Ectodermal cell (in vitro differentiated cells): ENCODE data around the gene OSBPL10.

Source experiments
- H3K27ac ChIP-seq: 2 replicates; pipeline ENCODE4 v1.7.0; 2013; ENCODE audit warnings: mild to moderate bottlenecking, low read depth, low read length; ENCODE audit not compliant: insufficient read depth, poor library complexity, severe bottlenecking
- H3K27me3 ChIP-seq: 2 replicates; pipeline ENCODE4 v1.7.0; 2013; ENCODE audit warnings: mild to moderate bottlenecking, low read length; ENCODE audit not compliant: insufficient read depth, control insufficient read depth, poor library complexity, severe bottlenecking
- H3K36me3 ChIP-seq: one replicate; pipeline ENCODE4 v1.7.0; 2013; ENCODE audit warnings: low read length; ENCODE audit not compliant: control insufficient read depth, insufficient read depth
- H3K4me1 ChIP-seq: one replicate; pipeline ENCODE4 v1.7.0; 2013; ENCODE audit warnings: low read length; ENCODE audit not compliant: control insufficient read depth, insufficient read depth
- H3K4me3 ChIP-seq: 2 replicates; pipeline ENCODE4 v1.7.0; 2013; ENCODE audit warnings: low read depth, low read length, control low read depth; ENCODE audit not compliant: insufficient read depth
- H3K9me3 ChIP-seq: 2 replicates; pipeline ENCODE4 v1.7.0; 2013; ENCODE audit warnings: mild to moderate bottlenecking, low read length, moderate library complexity; ENCODE audit not compliant: control insufficient read depth
- WGBS, 2 experiments: methylation state at CpG; one replicate each; pipeline ENCODE4 v1.1.7; 2013; ENCODE audit warnings: missing lambda C conversion rate in 2 of 2; 5-methylcytosine and 5-hydroxymethylcytosine counted together

OSBPL10 gene

GRCh38 chr3:31725976-31726375, 255.1 kb downstream of the OSBPL10 start:
- Histone ChIP-seq H3K27ac (no peak overlapping the region), H3K4me3 (no peak overlapping the region), H3K27me3 (no peaks in the 10 kb centered on the region), H3K4me1 (no peaks in the 10 kb centered on the region), H3K9me3 (no peaks in the 10 kb centered on the region), H3K36me3 (no peaks in the 10 kb centered on the region)
- WGBS, 2 experiments, result 88 to 94% methylated on average over 4 of the region's 4 CpGs

GRCh38 chr3:31725568-31725967, 255.5 kb downstream of the OSBPL10 start:
- H3K27me3 ChIP-seq, result no peaks in the 10 kb centered on the region
- H3K4me1 ChIP-seq, result no peaks in the 10 kb centered on the region
- H3K9me3 ChIP-seq, result no peaks in the 10 kb centered on the region
- no peak overlapping the region for H3K4me3 ChIP-seq
- 94 to 97% methylated on average over 6 of the region's 6 CpGs for WGBS, 2 experiments
- no peaks in the 10 kb centered on the region for H3K36me3 ChIP-seq
- no peak overlapping the region for H3K27ac ChIP-seq

GRCh38 chr3:31724651-31725050, 256.4 kb downstream of the OSBPL10 start:
- no peak overlapping the region for H3K27ac ChIP-seq
- no peak overlapping the region for H3K4me3 ChIP-seq
- no peaks in the 10 kb centered on the region for H3K4me1 ChIP-seq
- H3K9me3 ChIP-seq, result no peaks in the 10 kb centered on the region
- H3K27me3 ChIP-seq, result no peaks in the 10 kb centered on the region
- 60 to 73% methylated on average over 3 to 4 of the region's 4 CpGs for WGBS, 2 experiments
- H3K36me3 ChIP-seq, result no peaks in the 10 kb centered on the region

GRCh38 chr3:31724116-31724515, 256.9 kb downstream of the OSBPL10 start:
- Histone ChIP-seq H3K4me3 (no peak overlapping the region), H3K9me3 (no peaks in the 10 kb centered on the region), H3K4me1 (no peaks in the 10 kb centered on the region), H3K27ac (no peak overlapping the region), H3K36me3 (no peaks in the 10 kb centered on the region), H3K27me3 (no peaks in the 10 kb centered on the region)
- 26 to 27% methylated on average over 6 of the region's 6 CpGs for WGBS, 2 experiments

GRCh38 chr3:31723701-31724100, 257.4 kb downstream of the OSBPL10 start:
- Histone ChIP-seq H3K27me3 (no peaks in the 10 kb centered on the region), H3K36me3 (no peaks in the 10 kb centered on the region), H3K27ac (no peak overlapping the region), H3K4me1 (no peaks in the 10 kb centered on the region), H3K9me3 (no peaks in the 10 kb centered on the region), H3K4me3 (no peak overlapping the region)
- WGBS, 2 experiments, result 86 to 88% methylated on average over 4 to 5 of the region's 5 CpGs

GRCh38 chr3:31721676-31722075, 259.4 kb downstream of the OSBPL10 start:
- H3K9me3 ChIP-seq, result no peaks in the 10 kb centered on the region
- no peaks in the 10 kb centered on the region for H3K36me3 ChIP-seq
- no peak overlapping the region for H3K4me3 ChIP-seq
- WGBS, 2 experiments, result 94 to 97% methylated on average over 3 of the region's 3 CpGs
- H3K27ac ChIP-seq, result no peak overlapping the region
- no peaks in the 10 kb centered on the region for H3K27me3 ChIP-seq
- no peaks in the 10 kb centered on the region for H3K4me1 ChIP-seq

- no peak overlapping the region for H3K27ac ChIP-seq
- H3K4me3 ChIP-seq, result no peak overlapping the region
- H3K4me1 ChIP-seq, result no peaks in the 10 kb centered on the region
- H3K27me3 ChIP-seq, result no peaks in the 10 kb centered on the region
- 94 to 95% methylated on average over 11 of the region's 11 CpGs for WGBS, 2 experiments
- no peaks in the 10 kb centered on the region for H3K9me3 ChIP-seq
- H3K36me3 ChIP-seq, result no peaks in the 10 kb centered on the region
Measured at GRCh38 chr3:31714495-31715280, 266.4 kb downstream of the OSBPL10 start.

- 93 to 96% methylated on average over 5 of the region's 5 CpGs for WGBS, 2 experiments
- H3K36me3 ChIP-seq, result no peaks in the 10 kb centered on the region
Measured at GRCh38 chr3:31713816-31714215, 267.2 kb downstream of the OSBPL10 start.

GRCh38 chr3:31710123-31710803, 270.8 kb downstream of the OSBPL10 start:
- H3K27ac ChIP-seq, result no peak overlapping the region
- 92 to 94% methylated on average over 6 of the region's 6 CpGs for WGBS, 2 experiments
- H3K4me1 ChIP-seq, result no peaks in the 10 kb centered on the region
- H3K36me3 ChIP-seq, result no peaks in the 10 kb centered on the region
- H3K4me3 ChIP-seq, result no peak overlapping the region
- no peaks in the 10 kb centered on the region for H3K9me3 ChIP-seq
- H3K27me3 ChIP-seq, result no peaks in the 10 kb centered on the region

More at GRCh38 chr3:31713816-31714215, 267.2 kb downstream of the OSBPL10 start:
- H3K4me3 ChIP-seq, result no peak overlapping the region
- no peak overlapping the region for H3K27ac ChIP-seq
- H3K4me1 ChIP-seq, result no peaks in the 10 kb centered on the region
- H3K9me3 ChIP-seq, result no peaks in the 10 kb centered on the region
- H3K27me3 ChIP-seq, result no peaks in the 10 kb centered on the region

GRCh38 chr3:31709526-31709925, 271.5 kb downstream of the OSBPL10 start:
- Histone ChIP-seq H3K4me3 (no peak overlapping the region), H3K9me3 (no peaks in the 10 kb centered on the region), H3K4me1 (no peaks in the 10 kb centered on the region), H3K27ac (no peak overlapping the region), H3K27me3 (no peaks in the 10 kb centered on the region), H3K36me3 (no peaks in the 10 kb centered on the region)
- 95 to 96% methylated on average over 4 of the region's 4 CpGs for WGBS, 2 experiments
